ENCODE data around the gene GARNL3.

The GARNL3 gene

DNA sequence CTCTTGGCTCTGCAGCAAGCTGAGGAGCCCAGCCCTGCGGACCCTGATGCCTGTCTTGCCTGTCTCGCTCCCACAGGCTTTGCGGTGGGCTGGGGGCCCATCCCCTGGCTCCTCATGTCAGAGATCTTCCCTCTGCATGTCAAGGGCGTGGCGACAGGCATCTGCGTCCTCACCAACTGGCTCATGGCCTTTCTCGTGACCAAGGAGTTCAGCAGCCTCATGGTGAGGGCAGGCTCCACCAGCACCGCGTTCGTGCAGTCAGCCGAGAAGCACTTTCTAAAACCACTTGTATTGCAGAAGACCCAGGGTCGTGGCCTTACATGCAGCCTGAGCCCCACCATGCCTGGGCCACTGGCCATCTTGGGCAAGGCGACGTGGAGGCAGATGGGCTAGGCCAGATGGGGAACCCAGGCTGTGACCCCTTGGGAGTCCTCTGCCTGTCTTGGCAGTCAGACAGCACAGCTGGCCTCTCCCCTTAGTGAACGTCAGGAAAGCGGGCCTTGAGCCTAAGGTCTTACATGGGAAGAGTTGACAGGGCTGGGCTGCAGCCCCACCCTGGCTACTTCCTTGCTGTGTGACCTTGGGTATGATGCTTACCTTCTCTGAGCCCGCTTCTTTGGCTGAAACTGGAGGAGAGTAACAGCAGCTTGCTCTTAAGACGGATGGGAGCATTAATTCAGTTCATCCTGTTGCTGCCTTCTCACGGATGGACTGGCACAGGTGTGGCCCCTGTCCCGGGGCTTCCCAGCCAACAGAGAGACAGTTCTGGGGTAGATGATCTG is 141.0 kb downstream of the GARNL3 start:
- no peak for DNase-seq (ENCODE audit: low spot score)

- DNase-seq (ENCODE audit: low spot score), result no peak
Measured at GRCh38 chr9:127406799-127407491, 142.4 kb downstream of the GARNL3 start.

DNA sequence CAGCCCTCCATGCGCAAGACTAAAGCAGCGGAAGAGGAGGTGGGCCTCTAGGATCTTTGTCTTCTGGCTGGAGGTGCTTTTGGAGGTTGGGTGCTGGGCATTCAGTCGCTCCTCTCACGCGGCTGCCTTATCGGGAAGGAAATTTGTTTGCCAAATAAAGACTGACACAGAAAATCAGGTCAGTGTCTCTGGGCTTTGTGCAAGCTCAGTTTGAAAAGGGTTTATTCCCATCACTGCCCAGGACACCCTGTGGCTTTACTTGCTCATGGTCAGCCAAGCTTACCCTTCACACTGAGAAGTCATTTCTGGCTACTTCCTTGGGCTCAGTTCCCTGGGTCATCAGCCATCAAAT is 142.9 kb downstream of the GARNL3 start:
- no peak for DNase-seq (ENCODE audit: low spot score)

DNA sequence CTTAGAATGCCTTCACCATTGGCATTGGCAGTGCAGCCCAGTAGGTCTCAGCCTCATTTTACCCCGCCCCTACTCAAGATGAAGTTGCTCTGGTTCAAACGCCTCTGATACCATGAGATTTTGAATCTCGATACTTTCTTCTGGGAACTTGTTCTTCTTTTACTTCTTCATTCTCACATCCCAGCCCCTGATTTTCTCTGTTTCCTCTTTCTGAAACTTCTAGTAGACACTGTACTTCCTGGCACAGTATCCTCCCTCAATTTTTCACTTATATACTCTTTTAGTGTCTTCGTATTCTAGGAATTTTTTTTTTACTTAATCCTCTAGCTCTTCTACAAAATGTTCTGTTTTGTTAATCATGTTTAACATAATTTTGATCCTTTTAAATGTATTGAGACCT is 146.5 kb downstream of the GARNL3 start:
- DNase-seq (ENCODE audit: low spot score), result no peak

DNA sequence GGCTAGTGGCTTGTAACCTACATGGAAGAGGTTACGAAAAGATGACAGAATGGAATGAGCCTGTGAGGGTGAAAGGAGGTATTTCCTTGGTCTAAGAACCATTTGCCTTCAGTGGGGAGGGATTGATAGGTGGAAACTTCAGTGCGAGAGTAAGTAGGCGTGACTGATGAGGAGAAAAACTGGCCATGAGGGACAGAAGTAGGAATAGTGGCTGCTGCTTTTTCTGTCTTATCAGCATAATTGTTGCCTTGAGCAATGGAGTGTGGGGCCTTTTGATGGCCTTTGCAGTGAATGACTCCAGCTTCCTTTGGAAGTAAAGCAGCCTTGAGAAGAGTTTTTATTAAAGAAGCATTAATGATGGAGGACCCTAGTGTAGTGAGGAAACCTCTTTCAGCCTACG is 150.6 kb downstream of the GARNL3 start:
- DNase-seq (ENCODE audit: low spot score), result no peak

DNA sequence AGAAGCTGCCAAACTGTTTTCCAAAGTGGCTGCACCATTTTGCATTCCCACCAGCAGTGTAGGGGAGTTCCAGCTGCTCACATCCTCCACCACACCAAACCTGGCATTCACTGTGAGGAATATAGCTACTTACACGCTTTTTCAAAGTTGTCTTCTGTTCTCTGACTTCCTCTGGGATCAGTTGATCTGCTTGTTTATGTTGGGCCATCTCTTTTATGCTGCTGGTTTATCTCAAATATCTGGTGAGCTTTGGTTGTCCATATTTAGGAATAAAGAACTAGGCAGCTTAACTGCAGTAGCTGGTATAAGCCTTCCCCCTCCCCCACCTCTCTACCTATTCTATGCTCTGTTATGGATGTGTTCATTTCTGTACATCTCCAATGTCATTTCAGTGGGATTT is 151.1 kb downstream of the GARNL3 start:
- no peak for DNase-seq (ENCODE audit: low spot score)

GRCh38 chr9:127417131-127418036 is 152.8 kb downstream of the GARNL3 start:
- no peak for DNase-seq (ENCODE audit: low spot score)

- peak; percentile 65 for DNase-seq (ENCODE audit: low spot score)
Measured at GRCh38 chr9:127418037-127418471, 153.5 kb downstream of the GARNL3 start.

DNA sequence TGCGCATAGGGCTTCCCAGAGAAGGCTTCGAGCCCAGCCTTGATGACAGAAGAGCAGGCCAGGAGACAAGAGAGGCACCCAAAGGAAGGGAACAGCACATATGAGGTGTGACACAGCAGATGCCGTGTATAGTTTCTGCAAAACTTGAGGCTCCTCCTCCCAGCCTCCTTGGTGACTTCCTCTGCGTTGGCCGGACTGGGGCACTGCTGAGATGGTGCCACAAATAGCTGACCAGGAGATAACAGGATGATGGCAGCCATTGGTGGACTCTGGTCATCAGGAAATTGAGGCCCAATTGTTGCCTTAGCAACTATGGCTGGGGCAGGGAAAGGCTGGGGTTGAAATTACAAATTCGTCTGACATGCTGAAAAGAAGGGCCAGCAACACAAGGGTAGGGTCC is 154.8 kb downstream of the GARNL3 start:
- DNase-seq (ENCODE audit: low spot score), result no peak

GRCh38 chr9:127421057-127421456 is 156.5 kb downstream of the GARNL3 start:
- DNase-seq (ENCODE audit: low spot score), result no peak

- DNase-seq (ENCODE audit: low spot score), result no peak
Measured at GRCh38 chr9:127422133-127422782, 157.7 kb downstream of the GARNL3 start.

DNA sequence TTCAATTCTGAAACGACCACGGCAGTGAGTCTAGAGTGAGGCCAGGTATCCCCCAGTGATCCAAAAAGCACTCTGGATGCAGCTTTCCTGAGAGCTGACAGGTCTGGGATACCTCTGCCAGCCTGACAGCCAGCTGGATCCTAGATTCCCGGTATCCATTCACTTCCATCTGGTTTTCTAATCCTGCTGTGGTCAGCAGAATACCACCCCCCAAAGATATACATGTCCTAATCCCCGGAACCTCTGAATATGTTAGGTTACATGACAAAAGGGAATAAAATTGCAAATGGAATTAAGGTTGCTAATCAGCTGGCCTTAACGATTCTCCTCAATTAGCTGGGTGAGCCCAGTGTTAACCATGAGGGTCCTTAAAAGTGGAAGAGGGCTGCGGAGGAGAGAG is 158.2 kb downstream of the GARNL3 start:
- no peak for DNase-seq (ENCODE audit: low spot score)

GRCh38 chr9:127423476-127423933 is 158.9 kb downstream of the GARNL3 start:
- DNase-seq (ENCODE audit: low spot score), result peak; percentile 39

GRCh38 chr9:127423934-127424675 is 159.5 kb downstream of the GARNL3 start, which contains the start of gene ZNF79:
TSS of gene ZNF79 (plus strand) at chr9:127424382. CDS start at chr9:127424788, 406 bp downstream.
- DNase-seq (ENCODE audit: low spot score), result peak; percentile 98

GRCh38 chr9:127424676-127424999 is 160.1 kb downstream of the GARNL3 start:
- peak; percentile 66 for DNase-seq (ENCODE audit: low spot score)

- peak; percentile 63 for DNase-seq (ENCODE audit: low spot score)
Measured at GRCh38 chr9:127426756-127427155, 162.2 kb downstream of the GARNL3 start.

DNA sequence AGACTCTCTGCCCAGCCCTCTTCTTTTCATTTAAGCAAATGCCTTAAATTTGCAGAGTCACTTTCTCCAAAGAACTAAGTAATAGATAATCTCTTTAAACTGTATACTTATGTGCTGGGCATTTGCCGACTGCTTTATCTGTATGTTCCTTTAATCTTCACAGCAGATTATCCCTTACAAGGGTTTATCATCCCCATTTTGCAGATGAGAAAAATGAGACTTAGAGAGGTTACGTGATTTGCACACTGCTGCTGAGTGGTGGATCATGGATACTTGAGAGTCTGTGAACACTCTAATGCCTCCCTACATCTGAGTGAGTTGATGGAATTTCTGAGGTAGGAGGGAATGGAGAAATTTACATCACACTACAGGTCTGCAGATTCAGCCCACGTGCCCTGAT is 163.8 kb downstream of the GARNL3 start:
- no peak for DNase-seq (ENCODE audit: low spot score)

GRCh38 chr9:127430415-127430814 is 165.8 kb downstream of the GARNL3 start:
- no peak for DNase-seq (ENCODE audit: low spot score)

GRCh38 chr9:127437497-127438264 is 173.1 kb downstream of the GARNL3 start:
- DNase-seq (ENCODE audit: low spot score), result no peak

DNA sequence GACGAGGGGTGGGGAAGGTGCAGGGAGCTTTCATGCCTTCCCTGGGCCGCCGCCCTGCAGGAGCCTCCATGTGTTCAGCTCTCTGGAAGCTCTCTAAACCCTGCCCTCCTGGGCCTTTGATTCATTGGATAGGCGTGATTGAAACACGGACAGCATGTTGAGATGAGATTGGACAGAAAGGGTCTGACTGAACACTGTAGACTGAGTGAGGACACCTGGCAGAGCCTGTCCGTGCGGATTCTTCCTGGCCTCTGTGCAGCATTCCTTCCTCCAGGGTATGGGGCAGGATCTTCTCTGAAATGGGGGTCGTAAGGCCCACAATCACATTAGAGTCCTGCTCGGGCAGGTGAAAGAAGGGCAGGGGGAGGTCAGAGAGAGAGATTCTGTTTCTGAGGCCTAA is 173.8 kb downstream of the GARNL3 start:
- no peak for DNase-seq (ENCODE audit: low spot score)

All from RKO (cell line).